SK-N-SH (cell line): Measurements from ENCODE around the gene COL4A6. TPM values are rescaled to one million over a fixed set of nuclear protein-coding genes. Genes with fewer than 3 reads are reported as not detected.
A peak's percentile ranks its signal among the peaks of the same experiment; 100 is the strongest.

ENCODE experiments used
- CTCF ChIA-PET: fragments of 300-600, 350-600 bp; formaldehyde crosslinking; extraction: SDS; loops from one replicate; lab custom pipeline; 2021; lab: Yijun Ruan, JAX
- POLR2A ChIA-PET: fragments of 350-600 bp; sonication (Branson Sonifier 250); formaldehyde crosslinking; extraction: SDS; loops from one replicate; lab custom pipeline; 2020; ENCODE audit warnings: antibody characterized with exemption, inconsistent platforms; lab: Yijun Ruan, JAX
- DNase-seq: peaks from one replicate; pipeline ENCODE4 v3.0.0; 2012
- H2AFZ ChIP-seq: fragments of 200-600 bp; sonication (generic); 2 replicates; pipeline ENCODE4 v1.8.1; 2016; ENCODE audit warnings: antibody characterized with exemption, mild to moderate bottlenecking, low read depth
- H3F3A ChIP-seq: fragments of 200-600 bp; sonication (generic); replicated peaks from 2 replicates; pipeline ENCODE3; 2016; ENCODE audit warnings: antibody characterized with exemption, mild to moderate bottlenecking; ENCODE audit not compliant: insufficient read depth
- H3K27ac ChIP-seq, 2 experiments: fragments of 200-500 bp in 1 of 2; fragments of 200-600 bp in 1 of 2; sonication (Bioruptor generic) in 1 of 2; sonication (generic), shearing (Covaris generic) in 1 of 2; 2 replicates each; pipeline versions ENCODE4 v1.5.1 to v1.6.1; 2014 to 2016; ENCODE audit warnings: low read depth in 2 of 2, inconsistent platforms in 1 of 2, low read length in 1 of 2, mild to moderate bottlenecking in 1 of 2, mixed read lengths in 1 of 2
- H3K27me3 ChIP-seq: fragments of 200-600 bp; sonication (generic), shearing (Covaris generic); 2 replicates; pipeline ENCODE4 v1.6.1; 2016; ENCODE audit warnings: mixed run types; ENCODE audit not compliant: insufficient read depth
- H3K36me3 ChIP-seq, 2 experiments: fragments of 200-500 bp in 1 of 2; fragments of 200-600 bp in 1 of 2; sonication (Bioruptor generic) in 1 of 2; sonication (generic) in 1 of 2; replicated peaks in 1 of 2; 2 replicates each; pipeline versions ENCODE3 to v1.5.1; 2014 to 2016; ENCODE audit warnings: low read length in 1 of 2, mild to moderate bottlenecking in 1 of 2; ENCODE audit not compliant: insufficient read depth in 2 of 2, control insufficient read depth in 1 of 2
- H3K4me1 ChIP-seq, 2 experiments: fragments of 200-500 bp in 1 of 2; fragments of 200-600 bp in 1 of 2; sonication (Bioruptor generic) in 1 of 2; sonication (generic), shearing (Covaris generic) in 1 of 2; 2 replicates each; pipeline versions ENCODE4 v1.5.1 to v1.6.1; 2014 to 2016; ENCODE audit warnings: low read depth in 1 of 2, low read length in 1 of 2, mixed run types in 1 of 2; ENCODE audit not compliant: insufficient read depth in 2 of 2, control insufficient read depth in 1 of 2
- H3K4me2 ChIP-seq: fragments of 200-600 bp; sonication (generic), shearing (Covaris generic); 2 replicates; pipeline ENCODE4 v1.6.1; 2017; ENCODE audit warnings: mixed run types
- H3K4me3 ChIP-seq, 2 experiments: fragments of 200-500 bp in 1 of 2; fragments of 200-600 bp in 1 of 2; sonication (Bioruptor generic) in 1 of 2; sonication (generic), shearing (Covaris generic) in 1 of 2; 2 replicates each; pipeline versions ENCODE4 v1.5.1 to v1.8.1; 2014 to 2016; ENCODE audit warnings: low read depth in 2 of 2, inconsistent platforms in 1 of 2, low read length in 1 of 2, mild to moderate bottlenecking in 1 of 2, mixed read lengths in 1 of 2, moderate library complexity in 1 of 2
- H3K79me2 ChIP-seq: fragments of 200-600 bp; sonication (generic); 2 replicates; pipeline ENCODE4 v1.8.1; 2017; ENCODE audit warnings: mild to moderate bottlenecking; ENCODE audit not compliant: insufficient read depth
- H3K9ac ChIP-seq: fragments of 200-600 bp; sonication (generic); 2 replicates; pipeline ENCODE4 v1.6.1; 2017; ENCODE audit warnings: mixed run types
- H3K9me2 ChIP-seq: fragments of 200-600 bp; sonication (generic); 2 replicates; pipeline ENCODE4 v1.6.1; 2017; ENCODE audit warnings: mixed run types
- H3K9me3 ChIP-seq: fragments of 200-600 bp; sonication (generic); 2 replicates; pipeline ENCODE4 v1.6.1; 2017; ENCODE audit warnings: mixed run types, mild to moderate bottlenecking, moderate library complexity
- H4K20me1 ChIP-seq: fragments of 200-600 bp; sonication (generic); 2 replicates; pipeline ENCODE4 v1.6.1; 2017; ENCODE audit warnings: mild to moderate bottlenecking, mixed run types; ENCODE audit not compliant: insufficient read depth
- CHD2 ChIP-seq: fragments of 150-350 bp; IDR thresholded peaks from 2 replicates; pipeline ENCODE4 v1.6.1; 2018; ENCODE audit warnings: low read length; ENCODE audit not compliant: partially characterized antibody
- EP300 ChIP-seq, 2 experiments: IDR thresholded peaks; 2 replicates each; pipeline versions ENCODE4 v1.4.0 to v1.6.1; 2012; ENCODE audit warnings: borderline replicate concordance in 1 of 2, low read depth in 1 of 2, low read length in 1 of 2
- EZH2phosphoT487 ChIP-seq: fragments of 200-600 bp; sonication (generic); IDR thresholded peaks from 2 replicates; pipeline ENCODE4 v1.6.1; 2017; ENCODE audit warnings: low read depth, mixed run types, mild to moderate bottlenecking, antibody characterized with exemption, moderate library complexity, borderline replicate concordance
- FOXJ3 ChIP-seq: sonication (generic); formaldehyde crosslinking; IDR thresholded peaks from 2 replicates; pipeline ENCODE4 v1.5.1; 2020; ENCODE audit warnings: mild to moderate bottlenecking, missing genetic modification reagents
- GATA2 ChIP-seq: sonication (generic); formaldehyde crosslinking; IDR thresholded peaks from 2 replicates; pipeline ENCODE4 v1.5.0; 2020; ENCODE audit warnings: mild to moderate bottlenecking, missing genetic modification reagents
- MAX ChIP-seq: IDR thresholded peaks from 2 replicates; pipeline ENCODE4 v1.4.0; 2012; ENCODE audit warnings: low read depth
- NFIC ChIP-seq: IDR thresholded peaks from 2 replicates; pipeline ENCODE4 v1.4.0; 2012; ENCODE audit warnings: borderline replicate concordance
- NRF1 ChIP-seq: IDR thresholded peaks from 2 replicates; pipeline ENCODE4 v1.6.1; 2012; ENCODE audit warnings: low read depth, mild to moderate bottlenecking, low read length
- POLR2AphosphoS5 ChIP-seq: IDR thresholded peaks from 2 replicates; pipeline ENCODE4 v1.6.1; 2012; ENCODE audit warnings: low read depth, low read length
- RAD21 ChIP-seq: IDR thresholded peaks from 2 replicates; pipeline ENCODE4 v1.6.1; 2012; ENCODE audit warnings: mild to moderate bottlenecking, low read length
- SIN3A ChIP-seq: IDR thresholded peaks from 2 replicates; pipeline ENCODE4 v1.6.1; 2012; ENCODE audit warnings: low read depth, mild to moderate bottlenecking, low read length, moderate library complexity, borderline replicate concordance
- YY1 ChIP-seq: IDR thresholded peaks from 2 replicates; pipeline ENCODE4 v1.4.0; 2012; ENCODE audit warnings: low read depth, mild to moderate bottlenecking
- WGBS: methylation state at CpG from one replicate; pipeline ENCODE4 v1.1.6; 2017; ENCODE audit warnings: low lambda C conversion rate; 5-methylcytosine and 5-hydroxymethylcytosine counted together
- polyA plus RNA-seq, 3 experiments: library from polyadenylated mRNA; depleted of rRNA; stranded (reverse); fragments of >200 nt; gene quantifications; 2 replicates each; pipeline ENCODE4 v1.2.3, GENCODE V29; 2012
- TF ChIP-seq, protein P1 (sequence below): fragments of 200-600 bp; sonication (generic); IDR thresholded peaks from 2 replicates; pipeline ENCODE4 v1.6.1; 2017; ENCODE audit warnings: antibody characterized with exemption, mild to moderate bottlenecking, moderate library complexity
- TF ChIP-seq, protein P2 (sequence below): fragments of 150-350 bp; IDR thresholded peaks from 2 replicates; pipeline ENCODE4 v1.6.1; 2017; ENCODE audit warnings: antibody characterized with exemption, low read length, low read depth, borderline replicate concordance

COL4A6 gene
- polyA plus RNA-seq, 1 of the 3 experiments (the other 2 are of a cell fraction), result not detected

DNA sequence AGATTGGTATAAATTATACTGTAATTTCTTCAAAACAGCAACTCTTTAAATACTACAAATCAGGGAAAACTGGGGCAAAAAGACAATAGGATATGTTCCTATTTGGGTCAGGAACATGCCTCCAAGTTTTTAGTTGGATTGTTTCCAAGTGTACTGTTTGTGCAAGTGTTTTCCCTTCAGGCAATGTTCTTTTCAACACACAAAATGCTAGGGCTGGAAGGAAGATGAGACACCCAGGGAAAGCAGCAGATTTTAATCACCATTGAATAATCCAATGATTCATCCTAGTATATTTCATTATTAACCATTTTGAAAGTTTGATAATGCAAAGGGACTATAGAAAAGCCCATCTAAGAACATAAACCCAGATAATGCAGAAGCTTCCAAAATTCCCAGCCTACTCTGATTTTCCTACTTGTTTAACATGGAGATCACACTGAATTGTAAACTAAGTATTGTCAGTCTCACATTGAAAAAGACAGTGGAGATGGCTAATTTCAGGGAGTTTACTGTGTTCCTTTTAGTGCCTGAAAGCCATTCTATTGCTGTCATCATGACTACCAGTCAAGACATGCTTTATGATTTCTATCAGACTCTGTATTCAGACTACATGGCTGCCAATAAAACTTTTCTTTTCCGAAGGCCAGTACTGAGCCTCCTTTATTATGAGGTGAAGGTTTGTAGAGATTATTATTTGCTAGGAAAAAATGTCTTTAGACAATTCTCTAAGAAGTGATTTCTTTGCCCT is 38.6 kb downstream of the COL4A6 start:
- Histone ChIP-seq H3K4me3 (no peak overlapping the region), H3K9me2 (no peaks in the 10 kb centered on the region), H4K20me1 (no peaks in the 10 kb centered on the region), H3K79me2 (no peaks in the 10 kb centered on the region), H3K9me3 (no peaks in the 10 kb centered on the region), H3K27me3 (no peaks in the 10 kb centered on the region), H3K4me2 (no peak overlapping the region), H3K9ac (no peak overlapping the region), H2AFZ (no peak overlapping the region), H3K27ac (peak overlapping the region in 1 of 2 experiments; percentile 11; a peak in 1 of 4 replicates), H3K36me3 (no peaks in the 10 kb centered on the region), H3F3A (no peaks in the 10 kb centered on the region)
- DNase-seq, result no peak
- 5% methylated on average over 1 of the region's 1 CpG for WGBS
- ChIA-PET CTCF (no interaction called here), POLR2A (no interaction called here)
- TF ChIP-seq NFIC, result no peak
- no peak for TF ChIP-seq NRF1
- no peak for TF ChIP-seq POLR2AphosphoS5
- no peak for TF ChIP-seq CHD2
- no peak for TF ChIP-seq MAX
- no peak for TF ChIP-seq GATA2 (CRISPR knock-in tag)
- no peak for TF ChIP-seq FOXJ3 (CRISPR knock-in tag)
- TF ChIP-seq, protein P1, sequence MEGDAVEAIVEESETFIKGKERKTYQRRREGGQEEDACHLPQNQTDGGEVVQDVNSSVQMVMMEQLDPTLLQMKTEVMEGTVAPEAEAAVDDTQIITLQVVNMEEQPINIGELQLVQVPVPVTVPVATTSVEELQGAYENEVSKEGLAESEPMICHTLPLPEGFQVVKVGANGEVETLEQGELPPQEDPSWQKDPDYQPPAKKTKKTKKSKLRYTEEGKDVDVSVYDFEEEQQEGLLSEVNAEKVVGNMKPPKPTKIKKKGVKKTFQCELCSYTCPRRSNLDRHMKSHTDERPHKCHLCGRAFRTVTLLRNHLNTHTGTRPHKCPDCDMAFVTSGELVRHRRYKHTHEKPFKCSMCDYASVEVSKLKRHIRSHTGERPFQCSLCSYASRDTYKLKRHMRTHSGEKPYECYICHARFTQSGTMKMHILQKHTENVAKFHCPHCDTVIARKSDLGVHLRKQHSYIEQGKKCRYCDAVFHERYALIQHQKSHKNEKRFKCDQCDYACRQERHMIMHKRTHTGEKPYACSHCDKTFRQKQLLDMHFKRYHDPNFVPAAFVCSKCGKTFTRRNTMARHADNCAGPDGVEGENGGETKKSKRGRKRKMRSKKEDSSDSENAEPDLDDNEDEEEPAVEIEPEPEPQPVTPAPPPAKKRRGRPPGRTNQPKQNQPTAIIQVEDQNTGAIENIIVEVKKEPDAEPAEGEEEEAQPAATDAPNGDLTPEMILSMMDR, result no peak
- no peak for TF ChIP-seq RAD21
- TF ChIP-seq YY1, result no peak
- no peak for TF ChIP-seq SIN3A
- no peak for TF ChIP-seq EZH2phosphoT487
- TF ChIP-seq EP300 (IDR thresholded peaks at IDR 0.05; ENCODE audit: borderline replicate concordance in 1 of 2, low read depth in 1 of 2, low read length in 1 of 2), result no peak
- TF ChIP-seq, protein P2, sequence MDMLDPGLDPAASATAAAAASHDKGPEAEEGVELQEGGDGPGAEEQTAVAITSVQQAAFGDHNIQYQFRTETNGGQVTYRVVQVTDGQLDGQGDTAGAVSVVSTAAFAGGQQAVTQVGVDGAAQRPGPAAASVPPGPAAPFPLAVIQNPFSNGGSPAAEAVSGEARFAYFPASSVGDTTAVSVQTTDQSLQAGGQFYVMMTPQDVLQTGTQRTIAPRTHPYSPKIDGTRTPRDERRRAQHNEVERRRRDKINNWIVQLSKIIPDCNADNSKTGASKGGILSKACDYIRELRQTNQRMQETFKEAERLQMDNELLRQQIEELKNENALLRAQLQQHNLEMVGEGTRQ, result no peak
- TF ChIP-seq, all 33 proteins: peak for 0
- no peaks in the 10 kb centered on the region for H3K4me1 ChIP-seq
